HepG2 (cell line): ENCODE results near the gene DHX58. TPM values are rescaled to one million over a fixed set of nuclear protein-coding genes. Genes with fewer than 3 reads are reported as not detected.

Experiments
- ATF7-NPFF ChIP-seq: sonication (generic); formaldehyde crosslinking; IDR thresholded peaks from 2 replicates; pipeline ENCODE4 v1.8.1; 2023; ENCODE audit warnings: mild to moderate bottlenecking, low read depth, missing genetic modification reagents, moderate library complexity
- BCLAF1 ChIP-seq: fragments of 450-650 bp; IDR thresholded peaks from 2 replicates; pipeline ENCODE4 v1.6.1; 2017; ENCODE audit warnings: mild to moderate bottlenecking
- ERF ChIP-seq: IDR thresholded peaks from 2 replicates; pipeline ENCODE4 v1.6.1; 2018; ENCODE audit warnings: missing biosample characterization, missing genetic modification reagents
- ESRRA ChIP-seq: sonication (generic); formaldehyde crosslinking; IDR thresholded peaks from 2 replicates; pipeline ENCODE4 v1.5.1; 2020; ENCODE audit warnings: mild to moderate bottlenecking, low read depth, missing genetic modification reagents
- EZH2 ChIP-seq: conservative IDR thresholded peaks from 2 replicates; pipeline ENCODE4 v1.6.1; 2012; ENCODE audit warnings: mild to moderate bottlenecking, low read depth, low read length, moderate library complexity
- FOXO1 ChIP-seq: sonication (generic); formaldehyde crosslinking; IDR thresholded peaks from 2 replicates; pipeline ENCODE4 v1.4.0; 2020; ENCODE audit warnings: missing genetic modification reagents
- KDM1A ChIP-seq: IDR thresholded peaks from 2 replicates; pipeline ENCODE4 v1.6.1; 2016; ENCODE audit warnings: missing compliant biosample characterization
- KLF13 ChIP-seq: sonication (generic); formaldehyde crosslinking; IDR thresholded peaks from 2 replicates; pipeline ENCODE4 v1.4.0; 2020; ENCODE audit warnings: mild to moderate bottlenecking, missing genetic modification reagents
- MTA1 ChIP-seq: sonication (generic); formaldehyde crosslinking; IDR thresholded peaks from 2 replicates; pipeline ENCODE4 v1.4.0; 2020; ENCODE audit warnings: missing genetic modification reagents, mild to moderate bottlenecking, borderline replicate concordance
- SCMH1 ChIP-seq: sonication (generic); formaldehyde crosslinking; IDR thresholded peaks from 2 replicates; pipeline ENCODE4 v1.9.0; 2021; ENCODE audit warnings: missing genetic modification reagents, mild to moderate bottlenecking, borderline replicate concordance
- SKI ChIP-seq: fragments of 450-650 bp; IDR thresholded peaks from one replicate; pipeline ENCODE4 v1.6.1; 2018; ENCODE audit warnings: mild to moderate bottlenecking; ENCODE audit not compliant: partially characterized antibody
- SOX6 ChIP-seq, 2 experiments: fragments of 450-650 bp in 1 of 2; sonication (generic) in 1 of 2; formaldehyde crosslinking in 1 of 2; IDR thresholded peaks; 2 replicates each; pipeline versions ENCODE4 v1.4.0 to v1.6.1; 2017 to 2020; ENCODE audit warnings: antibody characterized with exemption in 1 of 2, mild to moderate bottlenecking in 1 of 2, missing genetic modification reagents in 1 of 2
- YEATS2 ChIP-seq: sonication (generic); formaldehyde crosslinking; IDR thresholded peaks from 2 replicates; pipeline ENCODE4 v1.4.0; 2020; ENCODE audit warnings: missing genetic modification reagents, borderline replicate concordance
- YEATS4 ChIP-seq: sonication (generic); formaldehyde crosslinking; IDR thresholded peaks from 2 replicates; pipeline ENCODE4 v1.4.0; 2020; ENCODE audit warnings: missing genetic modification reagents, borderline replicate concordance
- ZBTB20 ChIP-seq: sonication (generic); formaldehyde crosslinking; IDR thresholded peaks from 2 replicates; pipeline ENCODE4 v1.8.1; 2023; ENCODE audit warnings: missing genetic modification reagents, low read depth, mild to moderate bottlenecking, borderline replicate concordance
- ZGPAT ChIP-seq: IDR thresholded peaks from 2 replicates; pipeline ENCODE4 v1.6.1; 2016; ENCODE audit warnings: mild to moderate bottlenecking
- ZNF382 ChIP-seq: sonication (generic); formaldehyde crosslinking; IDR thresholded peaks from 2 replicates; pipeline ENCODE4 v1.5.0; 2020; ENCODE audit warnings: missing genetic modification reagents, mild to moderate bottlenecking, borderline replicate concordance
- ZNF451 ChIP-seq: sonication (generic); formaldehyde crosslinking; IDR thresholded peaks from 2 replicates; pipeline ENCODE4 v1.5.0; 2020; ENCODE audit warnings: mild to moderate bottlenecking, missing genetic modification reagents
- ZNF501 ChIP-seq: sonication (generic); formaldehyde crosslinking; IDR thresholded peaks from 2 replicates; pipeline ENCODE4 v1.5.1; 2020; ENCODE audit warnings: mild to moderate bottlenecking, moderate library complexity, missing genetic modification reagents
- ZNF616 ChIP-seq: sonication (generic); formaldehyde crosslinking; IDR thresholded peaks from 2 replicates; pipeline ENCODE4 v1.5.0; 2020; ENCODE audit warnings: low read depth, mild to moderate bottlenecking, missing genetic modification reagents
- polyA plus RNA-seq, 8 experiments: library from polyadenylated mRNA; depleted of rRNA in 3 of 8; stranded (reverse) in 7 of 8; unstranded in 1 of 8; fragments of >200 nt; fragmentation: Illumina TruSeq in 4 of 8; extraction: Trizol in 4 of 8; gene quantifications; 2 replicates each; pipeline versions ENCODE4 v1.2.1 to v1.2.3, GENCODE V29; 2011 to 2016; ENCODE audit warnings: low read depth in 4 of 8, missing spikeins in 1 of 8, mixed read lengths in 1 of 8; ENCODE audit not compliant: insufficient read depth in 1 of 8
- total RNA-seq, 5 experiments: library from RNA; depleted of rRNA; stranded (reverse); fragments of >200 nt; fragmentation: Illumina TruSeq; extraction: Trizol; gene quantifications; 2 replicates each; pipeline ENCODE4 v1.2.3, GENCODE V29; 2016; ENCODE audit warnings: low read depth in 1 of 5
- TF ChIP-seq, protein P1 (sequence below): sonication (generic); formaldehyde crosslinking; IDR thresholded peaks from 2 replicates; pipeline ENCODE4 v1.8.1; 2023; ENCODE audit warnings: mild to moderate bottlenecking, missing genetic modification reagents, borderline replicate concordance

Gene DHX58
- total and polyA plus RNA-seq, 2 of the 13 experiments (the other 11 are each of a cell fraction or from before 2014, with no cell fraction given) = 6.7 to 7.8 TPM

DNA sequence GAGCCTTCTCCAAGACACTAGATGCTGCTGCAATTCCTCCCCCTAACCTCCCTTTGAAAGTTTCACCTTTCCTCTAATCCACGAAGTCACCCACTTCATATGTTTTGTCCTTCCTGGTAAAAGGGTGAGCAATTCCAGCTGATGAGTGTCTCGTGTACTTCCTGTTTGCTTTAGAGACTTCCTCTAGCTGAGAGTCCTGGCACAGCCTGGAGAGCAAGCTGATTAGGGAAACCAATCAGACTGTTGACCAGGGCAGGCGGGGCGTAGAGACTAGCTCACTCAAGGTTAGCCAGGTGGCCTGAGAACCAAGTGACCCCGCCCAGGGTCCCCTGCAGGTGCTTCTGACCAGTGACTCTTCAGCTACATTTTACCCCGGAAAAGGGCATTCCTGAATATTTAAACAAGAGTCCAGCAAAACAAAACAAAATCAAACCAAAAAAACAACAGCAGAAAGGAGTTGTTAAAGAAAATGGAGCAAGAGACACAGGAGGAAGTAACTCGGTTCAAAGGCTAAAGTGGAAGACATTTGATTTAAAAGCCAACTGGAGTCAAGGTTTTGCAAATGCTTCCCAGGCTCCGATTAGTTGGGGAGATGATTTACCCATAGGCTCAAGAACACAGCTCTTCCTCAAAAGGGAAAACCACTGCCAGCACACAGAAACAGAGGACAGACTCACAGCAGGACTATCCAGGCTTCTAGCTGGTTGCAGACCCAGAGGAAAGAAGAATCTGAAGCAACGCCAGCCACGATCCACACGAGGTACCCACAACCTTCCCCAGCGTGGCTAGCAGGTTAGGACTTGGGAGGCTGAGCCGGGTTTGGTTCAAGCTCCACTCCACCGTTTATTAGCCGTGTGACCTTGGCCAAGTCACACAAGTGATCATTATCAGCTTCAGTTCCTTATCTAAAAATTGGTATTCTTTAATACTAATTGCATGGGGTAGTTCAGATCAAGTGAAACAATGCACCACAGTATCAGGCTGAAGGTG lies 23.4 kb upstream of the DHX58 start (continued):
- TF ChIP-seq ZBTB20 (CRISPR knock-in tag) (peak; percentile 50; the same call in 1 of the 2 replicates), ZNF451 (no peak), ZNF501 (peak; percentile 23; the same call in 1 of the 2 replicates), BCLAF1 (no peak), ZNF616 (CRISPR knock-in tag) (no peak), YEATS2 (peak; percentile 44; the same call in 1 of the 2 replicates), ESRRA (CRISPR knock-in tag) (peak; percentile 75; the same call in 1 of the 2 replicates), ATF7-NPFF (CRISPR knock-in tag) (0 out of 2 replicates have a peak, but pooled peaks have one; percentile 27), FOXO1 (CRISPR knock-in tag) (peak; percentile 68; the same call in 1 of the 2 replicates), ZGPAT (peak; percentile 92), ERF (CRISPR knock-in tag) (peak; percentile 81), KLF13 (CRISPR knock-in tag) (no peak), ZNF382 (no peak), YEATS4 (CRISPR knock-in tag) (no peak), EZH2 (no peak), KDM1A (CRISPR knock-in tag) (no peak), SOX6 (IDR thresholded peaks at IDR 0.05) (no peak), SOX6 (CRISPR knock-in tag; IDR thresholded peaks at IDR 0.05) (peak; percentile 37; the same call in 1 of the 2 replicates), MTA1 (peak; percentile 46; the same call in 1 of the 2 replicates), SKI (peak; percentile 90), SCMH1 (CRISPR knock-in tag) (no peak)
- TF ChIP-seq, protein P1, sequence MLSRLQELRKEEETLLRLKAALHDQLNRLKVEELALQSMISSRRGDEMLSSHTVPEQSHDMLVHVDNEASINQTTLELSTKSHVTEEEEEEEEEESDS (CRISPR knock-in tag) = no peak
